ENCODE results near the gene EIF4G3. TPM values are rescaled to one million over a fixed set of nuclear protein-coding genes. Genes with fewer than 3 reads are reported as not detected.

EIF4G3 gene
- total and polyA plus RNA-seq, 2 donors (not counting 1 experiment from before 2014, with no cell fraction given) = 33.6 to 76.0 TPM

GRCh38 chr1:21175324-21175669 lies 1.4 kb downstream of the EIF4G3 start:
- Mint-ChIP-seq H3K4me1 (peaks cover 36% of the 10 kb centered on the region), H3K4me3 (peak overlapping the region; percentile 87), H3K9me3 (ENCODE audit: insufficient read depth) (no peaks in the 10 kb centered on the region), H3K27ac (peak overlapping the region; percentile 88), H3K27me3 (no peaks in the 10 kb centered on the region)
- H4K20me1 ChIP-seq (ENCODE audit: control insufficient read depth, insufficient read depth, low read length, poor library complexity, severe bottlenecking) = no peaks in the 10 kb centered on the region
- peaks cover 36% of the 10 kb centered on the region for H3K79me2 ChIP-seq (ENCODE audit: control insufficient read depth, insufficient read depth, low read length)
- H3K36me3 ChIP-seq (replicated peaks in 1 of 2; ENCODE audit: control extremely low read depth in 1 of 2, control insufficient read depth in 1 of 2, extremely low read depth in 1 of 2, insufficient read depth in 2 of 2, low read length in 1 of 2) = peaks cover 2 to 3% of the 10 kb centered on the region in 2 experiments
- H3K9me3 ChIP-seq (ENCODE audit: control extremely low read depth in 1 of 3, control insufficient read depth in 2 of 3, insufficient read depth in 1 of 3, low read length in 2 of 3) = no peaks in the 10 kb centered on the region
- H3K27ac ChIP-seq (ENCODE audit: low read length in 2 of 2) = peak overlapping the region; percentile 67 to 73
- H3K27me3 ChIP-seq (replicated peaks in 1 of 4; ENCODE audit: control extremely low read depth in 1 of 4, control insufficient read depth in 3 of 4, insufficient read depth in 4 of 4, low read length in 3 of 4) = no peaks in the 10 kb centered on the region
- ChIA-PET CTCF (interaction anchor here (1.9 to 2.8 kb wide), 2 partner anchors 8 to 19 kb away, joined by 4 to 18 read pairs; no protein-coding TSS in a partner anchor), POLR2A (interaction anchor here (0.7 kb wide), 1 partner anchor 96 kb away, joined by 3 read pairs; no protein-coding TSS in a partner anchor)
- peak overlapping the region; percentile 69 for H3K9ac ChIP-seq (ENCODE audit: low read length)
- peaks cover 16 to 23% of the 10 kb centered on the region in 2 donors for H3K4me1 ChIP-seq (ENCODE audit: control insufficient read depth in 2 of 2, insufficient read depth in 2 of 2, low read length in 2 of 2)
- ATAC-seq (ENCODE audit: low read depth) (no peak), DNase-seq (peak; percentile 73)
- H2AFZ ChIP-seq (ENCODE audit: insufficient read depth, low read depth, low read length, poor library complexity, severe bottlenecking) = peak overlapping the region; percentile 72
- intact Hi-C loops (cut with micrococcal nuclease) = loop anchor here (1.0 to 5.0 kb wide), 2 partner anchors 388 to 1293 kb away; partner anchors contain the start of genes HP1BP3 and OTUD3
- no CpG with 5 or more reads among the region's 6 CpGs for WGBS (ENCODE audit: insufficient coverage)
- H3K4me3 ChIP-seq (ENCODE audit: control extremely low read depth in 1 of 5, extremely low read depth in 1 of 5, insufficient read depth in 1 of 5, low read depth in 2 of 5, low read length in 4 of 5) = peak overlapping the region; percentile 68 to 83 (median 77)
- H3K4me2 ChIP-seq (replicated peaks; ENCODE audit: low read depth, low read length, poor library complexity, severe bottlenecking) = peak overlapping the region; percentile 86
- TF ChIP-seq EZH2 (IDR thresholded peaks at IDR 0.05; ENCODE audit: borderline replicate concordance, insufficient read depth, low read depth, low read length, poor library complexity, severe bottlenecking) (no peak), CTCF (IDR thresholded peaks at IDR 0.05) (no peak)

- Mint-ChIP-seq H3K4me3 (peak overlapping the region; percentile 87), H3K27me3 (no peaks in the 10 kb centered on the region), H3K27ac (peak overlapping the region; percentile 88), H3K4me1 (peaks cover 36% of the 10 kb centered on the region), H3K9me3 (ENCODE audit: insufficient read depth) (no peaks in the 10 kb centered on the region)
- Histone ChIP-seq H3K4me1 (ENCODE audit: control insufficient read depth in 2 of 2, insufficient read depth in 2 of 2, low read length in 2 of 2) (peaks cover 16 to 23% of the 10 kb centered on the region in 2 donors), H3K4me2 (replicated peaks; ENCODE audit: low read depth, low read length, poor library complexity, severe bottlenecking) (peak overlapping the region; percentile 86), H3K4me3 (ENCODE audit: control extremely low read depth in 1 of 5, extremely low read depth in 1 of 5, insufficient read depth in 1 of 5, low read depth in 2 of 5, low read length in 4 of 5) (peak overlapping the region; percentile 68 to 83 (median 77)), H3K9ac (ENCODE audit: low read length) (peak overlapping the region; percentile 69), H3K27ac (ENCODE audit: low read length in 2 of 2) (peak overlapping the region; percentile 40 to 73), H3K27me3 (replicated peaks in 1 of 4; ENCODE audit: control extremely low read depth in 1 of 4, control insufficient read depth in 3 of 4, insufficient read depth in 4 of 4, low read length in 3 of 4) (no peaks in the 10 kb centered on the region), H3K79me2 (ENCODE audit: control insufficient read depth, insufficient read depth, low read length) (peaks cover 40% of the 10 kb centered on the region), H3K36me3 (replicated peaks in 1 of 2; ENCODE audit: control extremely low read depth in 1 of 2, control insufficient read depth in 1 of 2, extremely low read depth in 1 of 2, insufficient read depth in 2 of 2, low read length in 1 of 2) (peaks cover 3 to 5% of the 10 kb centered on the region in 2 experiments), H4K20me1 (ENCODE audit: control insufficient read depth, insufficient read depth, low read length, poor library complexity, severe bottlenecking) (no peaks in the 10 kb centered on the region), H3K9me3 (ENCODE audit: control extremely low read depth in 1 of 3, control insufficient read depth in 2 of 3, insufficient read depth in 1 of 3, low read length in 2 of 3) (no peaks in the 10 kb centered on the region), H2AFZ (ENCODE audit: insufficient read depth, low read depth, low read length, poor library complexity, severe bottlenecking) (no peak overlapping the region)
- intact Hi-C loops (cut with micrococcal nuclease) = loop anchor here (1.0 to 5.0 kb wide), 2 partner anchors 387 to 1292 kb away; partner anchors contain the start of genes HP1BP3 and OTUD3
- ATAC-seq (ENCODE audit: low read depth) (no peak), DNase-seq (peak; percentile 16)
- TF ChIP-seq CTCF (IDR thresholded peaks at IDR 0.05) = no peak
- no peak for TF ChIP-seq EZH2 (IDR thresholded peaks at IDR 0.05; ENCODE audit: borderline replicate concordance, insufficient read depth, low read depth, low read length, poor library complexity, severe bottlenecking)
- ChIA-PET CTCF (interaction anchor here (1.9 to 2.8 kb wide), 2 partner anchors 9 to 20 kb away, joined by 4 to 18 read pairs; no protein-coding TSS in a partner anchor), POLR2A (no interaction called here)
- 70% methylated on average over 5 of the region's 12 CpGs for WGBS (ENCODE audit: insufficient coverage)
Observed at GRCh38 chr1:21174654-21175323, 1.9 kb downstream of the EIF4G3 start.
